D341Med (cell line): Measurements from ENCODE around the gene KCNC1.

Experiments used
- DNase-seq: peaks from one replicate; pipeline ENCODE4 v3.0.0; 2012; ENCODE audit warnings: low spot score

KCNC1 gene

DNA sequence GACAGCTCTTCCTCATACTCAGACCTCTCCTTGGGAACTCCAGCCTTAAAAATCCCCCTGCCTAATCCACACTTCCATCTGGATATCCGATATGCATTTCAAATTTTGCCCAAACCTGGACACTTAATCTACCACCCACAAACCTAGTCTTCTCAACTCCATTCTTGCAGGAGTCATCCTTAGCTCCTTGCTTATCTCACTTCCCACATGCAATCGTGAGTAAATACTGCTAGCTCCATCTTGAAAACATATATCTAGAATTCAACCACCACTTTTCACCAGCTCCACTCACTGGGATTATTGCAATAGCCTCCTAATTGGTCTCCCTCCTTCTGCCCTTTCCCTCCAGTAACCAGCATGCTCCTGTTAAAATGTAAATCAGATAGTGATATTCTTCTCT is 17.8 kb upstream of the KCNC1 start:
- no peak for DNase-seq

DNA sequence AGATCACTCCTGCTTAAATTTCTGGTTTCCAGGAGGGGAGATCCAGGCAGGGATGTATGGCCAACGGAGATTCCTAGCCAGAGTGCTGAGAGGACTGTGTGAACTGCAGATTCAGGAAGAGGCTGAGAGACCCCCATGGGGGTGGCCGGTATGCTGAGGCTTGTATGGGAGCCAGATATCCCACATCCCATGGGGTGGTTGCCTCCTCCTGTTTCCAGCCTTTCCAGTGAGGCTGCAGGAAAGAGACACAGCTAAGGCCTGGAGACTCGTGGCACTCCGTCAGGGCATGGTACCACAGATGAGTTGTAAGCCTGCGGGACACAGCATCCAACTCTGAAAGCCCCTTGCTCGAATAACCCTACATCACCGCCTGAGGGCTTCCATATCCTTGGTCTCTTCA is 16.6 kb upstream of the KCNC1 start:
- no peak for DNase-seq

DNA sequence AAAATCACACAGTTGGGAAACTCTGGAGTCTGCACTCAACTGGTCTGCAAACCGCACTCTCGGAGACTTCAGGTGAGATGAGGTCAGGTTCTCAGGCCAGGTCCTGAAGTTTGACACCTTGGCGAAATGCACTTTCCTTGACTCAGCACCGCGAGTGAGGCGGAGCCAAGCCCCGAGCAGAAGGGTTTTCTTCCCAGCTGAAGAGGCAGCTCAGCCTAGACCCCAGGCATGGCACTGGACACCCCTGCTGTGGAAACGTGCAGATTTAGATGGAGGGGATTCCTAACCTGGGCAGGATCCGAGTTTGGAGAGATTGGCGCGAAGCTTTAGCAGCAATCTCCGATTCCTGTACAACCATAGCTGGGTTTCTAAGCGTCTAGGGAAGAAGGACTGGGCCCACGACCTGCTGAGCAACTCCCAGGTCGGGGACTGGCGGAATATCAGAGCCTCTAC is 16.0 kb upstream of the KCNC1 start:
- DNase-seq: no peak

DNA sequence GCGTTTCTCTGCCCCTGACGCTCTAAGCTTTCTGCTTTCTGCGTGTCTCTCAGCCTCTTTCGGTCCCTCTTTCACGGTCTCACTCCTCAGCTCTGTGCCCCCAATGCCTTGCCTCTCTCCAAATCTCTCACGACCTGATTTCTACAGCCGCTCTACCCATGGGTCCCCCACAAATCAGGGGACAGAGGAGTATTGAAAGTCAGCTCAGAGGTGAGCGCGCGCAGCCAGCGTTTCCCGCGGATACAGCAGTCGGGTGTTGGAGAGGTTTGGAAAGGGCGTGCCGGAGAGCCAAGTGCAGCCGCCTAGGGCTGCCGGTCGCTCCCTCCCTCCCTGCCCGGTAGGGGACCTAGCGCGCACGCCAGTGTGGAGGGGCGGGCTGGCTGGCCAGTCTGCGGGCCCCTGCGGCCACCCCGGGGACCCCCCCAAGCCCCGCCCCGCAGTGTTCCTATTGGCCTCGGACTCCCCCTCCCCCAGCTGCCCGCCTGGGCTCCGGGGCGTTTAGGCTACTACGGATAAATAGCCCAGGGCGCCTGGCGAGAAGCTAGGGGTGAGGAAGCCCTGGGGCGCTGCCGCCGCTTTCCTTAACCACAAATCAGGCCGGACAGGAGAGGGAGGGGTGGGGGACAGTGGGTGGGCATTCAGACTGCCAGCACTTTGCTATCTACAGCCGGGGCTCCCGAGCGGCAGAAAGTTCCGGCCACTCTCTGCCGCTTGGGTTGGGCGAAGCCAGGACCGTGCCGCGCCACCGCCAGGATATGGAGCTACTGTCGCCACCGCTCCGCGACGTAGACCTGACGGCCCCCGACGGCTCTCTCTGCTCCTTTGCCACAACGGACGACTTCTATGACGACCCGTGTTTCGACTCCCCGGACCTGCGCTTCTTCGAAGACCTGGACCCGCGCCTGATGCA is 15.3 kb upstream of the KCNC1 start, which contains the start of gene MYOD1:
Gene MYOD1, plus strand, starts transcription at position 544 of the 910 bp plus-strand sequence. Its CDS starts 212 bp downstream, at position 756.
- DNase-seq: no peak

DNA sequence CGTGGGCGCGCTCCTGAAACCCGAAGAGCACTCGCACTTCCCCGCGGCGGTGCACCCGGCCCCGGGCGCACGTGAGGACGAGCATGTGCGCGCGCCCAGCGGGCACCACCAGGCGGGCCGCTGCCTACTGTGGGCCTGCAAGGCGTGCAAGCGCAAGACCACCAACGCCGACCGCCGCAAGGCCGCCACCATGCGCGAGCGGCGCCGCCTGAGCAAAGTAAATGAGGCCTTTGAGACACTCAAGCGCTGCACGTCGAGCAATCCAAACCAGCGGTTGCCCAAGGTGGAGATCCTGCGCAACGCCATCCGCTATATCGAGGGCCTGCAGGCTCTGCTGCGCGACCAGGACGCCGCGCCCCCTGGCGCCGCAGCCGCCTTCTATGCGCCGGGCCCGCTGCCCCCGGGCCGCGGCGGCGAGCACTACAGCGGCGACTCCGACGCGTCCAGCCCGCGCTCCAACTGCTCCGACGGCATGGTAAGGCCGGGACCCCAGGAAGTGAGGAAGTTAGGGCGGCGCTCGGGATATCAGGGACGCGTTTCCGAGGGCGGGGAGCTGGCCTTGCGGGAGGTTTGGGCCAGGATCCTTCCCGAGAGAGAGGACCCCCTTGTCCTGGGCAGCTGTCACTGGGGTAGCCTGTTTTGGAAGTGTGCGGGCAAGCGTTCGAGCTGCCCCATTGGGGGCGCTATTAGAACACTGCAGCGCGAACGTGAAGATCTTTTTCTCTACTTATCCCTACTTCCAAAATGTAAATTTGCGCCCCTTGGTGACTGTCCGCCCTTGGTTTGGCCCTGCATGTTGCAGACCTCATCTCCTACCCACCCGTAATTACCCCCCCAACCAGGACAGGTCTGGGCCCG is 14.4 kb upstream of the KCNC1 start:
- no peak for DNase-seq

DNA sequence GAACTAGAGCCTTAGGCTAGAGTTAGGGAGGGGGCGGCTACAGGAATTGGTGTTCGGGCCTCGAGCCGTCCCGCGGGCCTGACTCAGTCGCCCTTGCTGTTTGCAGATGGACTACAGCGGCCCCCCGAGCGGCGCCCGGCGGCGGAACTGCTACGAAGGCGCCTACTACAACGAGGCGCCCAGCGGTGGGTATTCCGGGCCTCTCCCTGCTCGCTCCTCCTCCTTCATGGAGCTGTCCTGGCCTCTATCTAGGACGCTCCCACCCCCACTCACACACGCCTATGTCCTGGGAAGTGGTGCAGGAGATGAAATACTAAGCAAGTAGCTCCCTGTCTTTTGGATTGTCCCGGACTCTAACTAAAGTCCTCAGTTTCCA is 13.8 kb upstream of the KCNC1 start:
- DNase-seq: no peak

DNA sequence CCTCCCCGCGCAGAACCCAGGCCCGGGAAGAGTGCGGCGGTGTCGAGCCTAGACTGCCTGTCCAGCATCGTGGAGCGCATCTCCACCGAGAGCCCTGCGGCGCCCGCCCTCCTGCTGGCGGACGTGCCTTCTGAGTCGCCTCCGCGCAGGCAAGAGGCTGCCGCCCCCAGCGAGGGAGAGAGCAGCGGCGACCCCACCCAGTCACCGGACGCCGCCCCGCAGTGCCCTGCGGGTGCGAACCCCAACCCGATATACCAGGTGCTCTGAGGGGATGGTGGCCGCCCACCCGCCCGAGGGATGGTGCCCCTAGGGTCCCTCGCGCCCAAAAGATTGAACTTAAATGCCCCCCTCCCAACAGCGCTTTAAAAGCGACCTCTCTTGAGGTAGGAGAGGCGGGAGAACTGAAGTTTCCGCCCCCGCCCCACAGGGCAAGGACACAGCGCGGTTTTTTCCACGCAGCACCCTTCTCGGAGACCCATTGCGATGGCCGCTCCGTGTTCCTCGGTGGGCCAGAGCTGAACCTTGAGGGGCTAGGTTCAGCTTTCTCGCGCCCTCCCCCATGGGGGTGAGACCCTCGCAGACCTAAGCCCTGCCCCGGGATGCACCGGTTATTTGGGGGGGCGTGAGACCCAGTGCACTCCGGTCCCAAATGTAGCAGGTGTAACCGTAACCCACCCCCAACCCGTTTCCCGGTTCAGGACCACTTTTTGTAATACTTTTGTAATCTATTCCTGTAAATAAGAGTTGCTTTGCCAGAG is 13.2 kb upstream of the KCNC1 start:
- no peak for DNase-seq

DNA sequence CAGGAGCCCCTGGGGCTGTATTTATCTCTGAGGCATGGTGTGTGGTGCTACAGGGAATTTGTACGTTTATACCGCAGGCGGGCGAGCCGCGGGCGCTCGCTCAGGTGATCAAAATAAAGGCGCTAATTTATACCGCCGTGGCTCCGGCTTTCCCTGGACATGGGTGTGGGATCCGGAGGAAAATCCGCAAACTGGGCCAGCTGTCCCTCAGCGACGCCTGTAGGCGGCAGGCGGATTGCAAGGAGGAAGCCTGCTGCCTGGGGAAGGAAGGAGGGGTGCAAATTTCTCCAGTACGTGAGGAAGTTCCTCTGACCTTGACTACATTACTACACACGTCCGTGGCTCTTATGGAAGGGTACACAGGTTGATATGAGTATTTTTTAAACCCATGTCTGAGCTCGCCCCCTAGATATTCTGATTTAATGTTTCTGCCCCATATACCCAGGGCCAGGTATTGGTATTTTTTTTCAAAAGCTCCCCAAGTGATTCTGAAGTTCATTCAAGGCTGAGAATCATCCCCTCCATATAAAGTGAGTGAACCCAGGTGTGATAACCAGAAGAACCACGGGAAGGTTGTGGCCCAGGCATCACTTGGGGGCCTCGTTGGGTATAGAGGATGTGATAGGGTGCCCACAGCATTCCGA is 12.5 kb upstream of the KCNC1 start:
- peak; percentile 77 for DNase-seq

DNA sequence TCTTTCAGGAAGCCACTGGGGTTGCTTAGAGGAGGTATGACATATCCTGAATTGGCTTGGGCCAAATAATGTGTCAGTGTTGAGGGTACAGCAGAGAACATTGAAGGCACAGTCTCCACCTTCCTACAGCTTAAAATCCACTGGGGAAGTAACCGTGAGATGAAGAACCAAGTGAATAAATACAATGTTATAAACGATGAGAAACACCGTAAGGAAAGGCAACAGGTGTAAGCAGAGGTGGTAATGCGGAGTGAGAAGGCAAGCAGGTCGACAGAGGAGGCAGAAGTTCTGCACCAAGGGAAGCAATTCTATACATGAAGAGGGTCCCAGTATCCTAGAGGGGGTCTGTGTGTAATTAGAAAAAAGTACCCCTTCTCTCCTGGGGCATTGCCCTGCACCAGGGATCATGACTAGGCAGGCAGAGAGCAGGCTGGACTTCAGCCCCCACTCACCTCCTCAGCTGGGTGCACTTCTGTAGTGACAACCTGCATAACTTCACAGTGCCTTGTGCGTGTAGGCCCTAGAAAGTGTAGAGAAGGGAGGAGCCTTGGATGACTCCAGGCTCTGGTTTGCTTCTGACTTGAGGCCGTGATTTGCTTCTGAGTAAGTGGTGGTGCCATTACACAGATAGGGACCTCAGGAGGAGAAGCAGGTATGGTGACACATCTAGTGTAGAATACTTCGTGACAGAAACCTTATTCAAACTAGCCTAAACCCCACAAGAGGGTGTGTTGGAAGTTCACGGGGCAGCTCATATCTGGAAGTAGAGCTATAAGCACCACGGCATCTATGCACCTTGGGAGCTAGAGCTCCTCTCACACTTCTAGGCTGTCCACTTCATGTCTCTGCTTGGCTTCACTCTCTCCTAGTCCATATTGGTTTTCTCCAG is 10.3 kb upstream of the KCNC1 start:
- no peak for DNase-seq

DNA sequence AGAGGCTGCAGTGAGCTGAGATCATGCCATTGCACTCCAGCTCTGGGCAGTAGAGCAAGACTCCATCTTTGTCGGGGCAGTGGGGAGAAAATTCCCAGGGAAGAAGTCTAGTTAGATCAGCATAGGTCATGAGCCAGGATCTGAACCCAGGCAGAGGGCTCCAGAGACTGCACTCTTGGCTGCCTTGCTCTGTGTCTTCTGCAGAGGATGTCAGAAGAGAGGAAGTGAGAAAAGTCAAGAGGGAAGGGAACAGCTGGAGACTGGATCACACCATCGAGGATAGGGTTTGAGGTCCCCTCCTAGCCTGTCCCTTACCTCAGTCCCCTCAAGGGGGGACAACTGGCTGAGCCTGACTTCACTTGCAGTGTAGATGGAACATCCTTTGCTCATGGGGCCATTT is 9.4 kb upstream of the KCNC1 start:
- DNase-seq: no peak

DNA sequence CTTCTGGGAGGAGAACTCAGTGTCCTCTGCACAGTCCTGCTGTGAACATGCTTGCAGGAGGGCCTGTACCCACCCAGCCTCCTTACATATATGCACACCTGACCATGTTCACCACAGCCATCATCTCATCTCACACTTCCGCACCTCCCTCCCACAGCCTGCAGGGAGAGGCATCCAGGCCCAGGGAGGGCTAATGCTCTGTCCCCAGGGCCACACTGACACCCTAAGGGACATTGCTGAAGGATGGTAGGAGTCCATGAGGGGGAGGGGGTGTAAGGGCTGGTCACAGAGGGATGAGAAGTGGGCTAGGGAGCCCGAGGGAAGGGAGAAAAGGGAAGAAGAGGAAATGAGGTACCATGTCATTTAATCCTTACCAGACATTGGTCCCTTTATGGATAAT is 4.4 kb upstream of the KCNC1 start:
- no peak for DNase-seq

DNA sequence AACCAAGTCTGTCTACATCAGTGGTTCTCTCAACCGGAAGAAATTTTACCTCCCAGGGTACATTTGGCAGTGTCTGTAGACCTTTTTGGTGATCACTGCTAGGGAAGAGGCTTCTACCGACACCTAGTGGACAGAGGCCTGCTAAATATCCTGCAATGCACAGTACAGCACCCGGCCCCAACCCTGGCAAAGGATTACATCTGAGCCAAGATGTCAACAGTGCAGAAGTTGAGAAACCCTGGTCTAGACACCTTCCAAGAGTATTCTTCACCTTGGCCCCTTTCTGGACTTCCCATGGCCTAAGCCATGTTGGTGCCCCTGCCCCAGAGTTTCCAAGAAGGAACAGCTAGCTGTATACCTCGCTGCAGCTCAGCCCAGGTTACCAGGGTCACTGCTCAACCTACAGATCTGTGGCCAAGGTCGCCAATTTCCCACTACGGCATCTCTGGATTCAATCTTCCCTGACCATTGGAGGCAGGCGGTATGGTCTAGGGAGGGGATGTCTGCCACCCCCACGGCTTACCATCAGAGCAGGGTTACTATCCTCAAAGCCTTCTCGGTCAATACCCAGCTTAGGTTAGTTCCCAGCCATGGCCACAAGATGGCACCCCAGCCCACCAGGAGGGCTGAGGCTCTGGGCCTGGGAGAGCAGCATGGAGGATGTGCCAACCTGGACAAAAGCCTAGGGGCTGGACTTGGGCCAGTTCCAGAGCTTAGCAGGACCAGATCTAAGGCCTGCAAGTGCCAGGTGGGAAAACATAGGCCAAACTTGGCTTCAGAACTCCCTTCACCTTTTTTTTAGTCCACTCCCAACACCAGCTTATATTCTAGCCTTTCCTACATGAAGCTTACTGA is 3.7 kb upstream of the KCNC1 start:
- peak; percentile 86 for DNase-seq

DNA sequence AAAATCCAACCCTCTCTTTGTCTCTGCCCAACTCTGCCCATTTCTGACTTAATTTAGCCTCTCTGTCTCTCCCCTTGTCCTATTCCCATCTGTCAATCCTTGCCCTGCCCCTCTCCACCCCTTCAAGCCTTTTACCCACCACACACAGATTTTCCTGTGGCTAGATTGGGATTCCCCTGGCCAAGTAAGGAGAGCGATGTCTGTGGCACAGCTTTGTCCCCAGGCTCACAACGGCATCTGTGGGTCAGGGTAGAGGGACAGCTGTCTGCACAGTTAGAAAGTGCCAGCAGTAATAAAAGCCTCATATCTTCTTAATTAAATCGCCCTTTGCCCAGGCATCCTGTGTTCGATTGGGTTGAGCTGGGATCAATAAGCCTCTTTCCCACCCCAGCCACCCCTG is 1.3 kb upstream of the KCNC1 start:
- no peak for DNase-seq

DNA sequence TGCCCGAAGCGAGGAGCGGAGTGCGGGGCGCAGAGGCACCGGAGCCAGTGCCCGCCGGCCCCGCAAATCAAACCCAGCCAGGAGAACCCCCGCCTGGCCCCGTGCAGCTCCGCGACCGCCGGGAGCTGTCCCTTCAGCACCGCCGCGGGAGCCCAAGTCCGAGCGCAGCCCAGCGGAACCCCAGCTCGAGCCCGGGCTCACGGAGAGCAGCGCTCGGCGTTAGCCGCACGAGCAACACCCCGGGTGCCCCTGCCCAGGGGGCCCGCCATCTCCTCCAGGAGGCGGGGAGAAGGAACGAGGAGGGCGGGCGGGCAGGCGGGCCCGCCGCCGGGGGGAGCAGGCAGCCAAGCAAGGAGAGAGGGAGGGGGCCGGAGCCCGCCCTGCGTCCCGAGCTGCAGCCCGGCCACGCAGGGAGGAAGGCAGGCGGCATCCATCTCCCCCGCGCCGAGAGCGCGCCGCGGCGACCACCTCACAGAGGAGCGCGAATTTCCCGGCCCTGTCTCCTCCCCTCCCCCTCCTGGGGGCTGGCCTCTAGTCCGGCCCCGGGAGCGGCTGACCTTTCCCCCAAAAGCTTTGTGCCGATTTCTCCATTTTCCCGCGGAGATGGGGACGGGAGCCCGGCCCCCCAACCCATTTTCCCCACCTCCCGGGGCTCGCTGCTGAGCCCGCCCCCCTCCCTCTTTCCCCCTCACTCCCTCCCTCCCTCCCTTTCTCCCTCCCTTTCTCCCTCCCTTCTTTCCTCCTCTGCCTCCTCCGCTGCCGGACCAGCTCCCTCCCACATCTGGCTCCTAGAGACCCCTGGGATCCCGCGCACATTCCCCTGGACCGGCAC is 621 bp downstream of the KCNC1 start:
- peak; percentile 79 for DNase-seq

DNA sequence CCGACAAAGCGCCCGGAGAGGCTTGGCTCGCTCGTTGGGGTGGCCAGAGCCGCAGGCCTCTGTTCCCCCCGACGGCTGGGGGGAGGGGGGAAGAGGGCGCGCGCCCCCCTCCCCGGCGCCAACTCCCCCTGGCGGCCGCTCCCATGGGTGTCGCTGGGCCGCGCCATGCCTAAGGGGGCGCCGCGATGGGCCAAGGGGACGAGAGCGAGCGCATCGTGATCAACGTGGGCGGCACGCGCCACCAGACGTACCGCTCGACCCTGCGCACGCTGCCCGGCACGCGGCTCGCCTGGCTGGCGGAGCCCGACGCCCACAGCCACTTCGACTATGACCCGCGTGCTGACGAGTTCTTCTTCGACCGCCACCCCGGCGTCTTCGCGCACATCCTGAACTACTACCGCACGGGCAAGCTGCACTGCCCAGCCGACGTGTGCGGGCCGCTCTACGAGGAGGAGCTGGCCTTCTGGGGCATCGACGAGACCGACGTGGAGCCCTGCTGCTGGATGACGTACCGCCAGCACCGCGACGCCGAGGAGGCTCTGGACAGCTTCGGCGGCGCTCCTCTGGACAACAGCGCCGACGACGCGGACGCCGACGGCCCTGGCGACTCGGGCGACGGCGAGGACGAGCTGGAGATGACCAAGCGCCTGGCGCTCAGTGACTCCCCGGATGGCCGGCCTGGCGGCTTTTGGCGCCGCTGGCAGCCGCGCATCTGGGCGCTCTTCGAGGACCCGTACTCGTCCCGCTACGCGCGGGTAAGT is 1.4 kb downstream of the KCNC1 start:
- DNase-seq: peak; percentile 87

DNA sequence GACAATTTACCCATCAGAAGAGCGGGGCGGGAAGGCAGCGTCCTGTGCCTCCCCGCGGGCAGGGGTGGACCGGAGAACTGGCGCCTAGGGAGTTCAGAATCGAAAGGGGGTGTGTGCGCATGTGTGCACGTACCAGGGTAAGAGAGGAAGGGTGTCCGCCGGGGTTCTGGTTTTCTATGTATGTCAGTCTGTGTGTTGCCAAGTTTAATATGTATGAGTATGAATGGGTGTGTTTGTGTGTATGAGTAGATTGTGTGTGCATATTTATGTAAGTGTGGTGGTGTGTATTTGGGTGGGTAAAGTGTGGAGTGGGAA is 2.0 kb downstream of the KCNC1 start:
- no peak for DNase-seq

DNA sequence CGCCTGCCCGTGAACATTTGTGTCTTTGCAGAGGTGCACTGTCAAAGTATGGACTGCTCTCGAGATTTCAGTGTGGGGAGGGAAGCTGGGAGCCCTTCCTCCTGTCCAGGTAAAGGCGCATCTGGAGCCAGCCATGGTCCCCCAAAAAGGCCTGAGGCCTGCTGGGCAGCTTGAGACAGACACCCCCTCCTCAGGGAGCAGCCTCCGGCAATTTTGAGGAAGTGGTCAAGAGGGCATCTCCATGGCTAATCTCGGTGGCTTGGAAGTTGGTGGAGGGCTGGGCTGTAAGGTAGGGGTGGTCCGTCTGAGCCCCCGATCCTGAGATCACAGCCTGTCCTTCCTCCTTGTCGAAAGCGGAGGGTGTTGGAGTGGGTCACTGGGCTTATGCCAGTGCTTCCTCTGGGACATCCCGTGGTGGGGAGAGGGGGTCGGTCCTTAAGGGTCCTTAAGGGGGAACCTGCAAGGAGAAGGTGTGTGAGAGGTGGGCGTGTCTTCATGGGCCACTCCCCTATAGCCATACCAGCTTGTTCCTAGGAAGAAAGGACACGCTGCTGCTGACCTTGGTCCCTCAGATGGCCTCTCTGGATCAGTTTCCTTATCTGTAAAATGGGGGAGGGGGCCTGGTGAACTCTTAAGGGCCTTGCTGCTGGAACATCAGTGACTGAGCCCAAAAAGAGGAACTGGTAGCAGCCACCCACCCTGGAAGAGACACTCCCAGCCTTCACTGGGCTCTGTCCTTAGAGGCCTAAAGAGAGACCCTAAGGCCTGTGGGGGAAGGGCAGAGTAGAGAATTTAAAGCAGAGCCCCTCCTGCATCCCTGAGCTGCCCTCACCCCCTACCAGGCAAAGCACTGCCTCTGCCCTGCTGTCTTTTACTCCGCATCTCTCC is 2.6 kb downstream of the KCNC1 start:
- DNase-seq: no peak
